ENCODE results near the gene OCRL. TPM values are rescaled to one million over a fixed set of nuclear protein-coding genes. Genes with fewer than 3 reads are reported as not detected.

The OCRL gene
- total RNA-seq, 4 donors from 2014 or later = 32.4 to 72.1 (median 57.8) TPM

GRCh38 chrX:129581904-129582303 lies 41.8 kb downstream of the OCRL start:
- no peaks in the 10 kb centered on the region for H3K9me3 ChIP-seq
- peaks cover 0 to 27% (median 0%) of the 10 kb centered on the region in 3 donors for H3K4me1 ChIP-seq
- H3K27ac ChIP-seq = no peak overlapping the region
- no peak for ATAC-seq
- WGBS, 2 donors (ENCODE audit: low coverage in 1 of 2) = 78% methylated on average over 1 of the region's 1 CpG; no CpG with 5 or more reads in 1 of the 2 donors
- no peak overlapping the region for H3K4me3 ChIP-seq
- H3K36me3 ChIP-seq = peaks cover 0 to 5% of the 10 kb centered on the region in 2 donors
- TF ChIP-seq EP300 (IDR thresholded peaks at IDR 0.05) = no peak
- no peak for TF ChIP-seq POLR2AphosphoS5 (IDR thresholded peaks at IDR 0.05)
- no peak for TF ChIP-seq POLR2A (IDR thresholded peaks at IDR 0.05)
- no peak for TF ChIP-seq CTCF (IDR thresholded peaks at IDR 0.05)
- H3K27me3 ChIP-seq = no peaks in the 10 kb centered on the region

- Histone ChIP-seq H3K9me3 (no peaks in the 10 kb centered on the region), H3K27me3 (no peaks in the 10 kb centered on the region), H3K4me1 (peaks cover 0 to 16% (median 0%) of the 10 kb centered on the region in 3 donors), H3K4me3 (no peak overlapping the region), H3K36me3 (peaks cover 0 to 37% of the 10 kb centered on the region in 2 donors), H3K27ac (peak overlapping the region in 1 of 4 donors; percentile 35)
- 13% methylated on average over 1 of the region's 1 CpG; no CpG with 5 or more reads in 1 of the 2 donors for WGBS, 2 donors (ENCODE audit: low coverage in 1 of 2)
- TF ChIP-seq POLR2AphosphoS5 (IDR thresholded peaks at IDR 0.05) (no peak), CTCF (IDR thresholded peaks at IDR 0.05) (no peak)
- ATAC-seq = no peak
These were observed 45.1 kb downstream of the OCRL start for GRCh38 chrX:129585167-129585566.

GRCh38 chrX:129585691-129586090 lies 45.6 kb downstream of the OCRL start:
- ATAC-seq = no peak
- Histone ChIP-seq H3K27me3 (no peaks in the 10 kb centered on the region), H3K9me3 (no peaks in the 10 kb centered on the region), H3K4me1 (peaks cover 0 to 16% (median 0%) of the 10 kb centered on the region in 3 donors), H3K27ac (peak overlapping the region in 1 of 4 donors; percentile 35), H3K36me3 (peaks cover 0 to 43% of the 10 kb centered on the region in 2 donors), H3K4me3 (no peak overlapping the region)
- WGBS, 2 donors (ENCODE audit: low coverage in 1 of 2) = 36 to 40% methylated on average over 3 of the region's 3 CpGs
- TF ChIP-seq EP300 (IDR thresholded peaks at IDR 0.05) = no peak
- no peak for TF ChIP-seq POLR2A (IDR thresholded peaks at IDR 0.05)
- TF ChIP-seq POLR2AphosphoS5 (IDR thresholded peaks at IDR 0.05) = no peak

GRCh38 chrX:129586446-129586845 lies 46.4 kb downstream of the OCRL start:
- no peaks in the 10 kb centered on the region for H3K27me3 ChIP-seq
- no peak overlapping the region for H3K4me3 ChIP-seq
- 75 to 91% methylated on average over 4 of the region's 4 CpGs for WGBS, 2 donors (ENCODE audit: low coverage in 1 of 2)
- H3K9me3 ChIP-seq = no peaks in the 10 kb centered on the region
- ATAC-seq = no peak
- H3K36me3 ChIP-seq = peaks cover 0 to 50% of the 10 kb centered on the region in 2 donors
- H3K4me1 ChIP-seq = peaks cover 0 to 16% (median 0%) of the 10 kb centered on the region in 3 donors
- no peak overlapping the region for H3K27ac ChIP-seq
- TF ChIP-seq EP300 (IDR thresholded peaks at IDR 0.05) = no peak
- no peak for TF ChIP-seq POLR2AphosphoS5 (IDR thresholded peaks at IDR 0.05)
- TF ChIP-seq CTCF (IDR thresholded peaks at IDR 0.05) = no peak
- no peak for TF ChIP-seq POLR2A (IDR thresholded peaks at IDR 0.05)

- Histone ChIP-seq H3K9me3 (no peaks in the 10 kb centered on the region), H3K36me3 (peaks cover 0 to 72% of the 10 kb centered on the region in 2 donors), H3K4me1 (peaks cover 0 to 16% (median 0%) of the 10 kb centered on the region in 3 donors), H3K4me3 (no peak overlapping the region), H3K27ac (no peak overlapping the region), H3K27me3 (no peaks in the 10 kb centered on the region)
- 42 to 90% methylated on average over 1 to 4 of the region's 4 CpGs for WGBS, 2 donors (ENCODE audit: low coverage in 1 of 2)
- TF ChIP-seq POLR2A (IDR thresholded peaks at IDR 0.05) = no peak
- TF ChIP-seq POLR2AphosphoS5 (IDR thresholded peaks at IDR 0.05) = no peak
- no peak for TF ChIP-seq CTCF (IDR thresholded peaks at IDR 0.05)
- TF ChIP-seq EP300 (IDR thresholded peaks at IDR 0.05) = no peak
- ATAC-seq = no peak
These were observed 50.5 kb downstream of the OCRL start for GRCh38 chrX:129590596-129590995.

Data from gastroesophageal sphincter (tissue), 4 donors.